Measurements from ENCODE around the gene ZMYM2. TPM values are rescaled to one million over a fixed set of nuclear protein-coding genes. Genes with fewer than 3 reads are reported as not detected.

ZMYM2 gene
- polyA plus RNA-seq, 3 donors = 8.7 to 18.2 (median 11.7) TPM

GRCh38 chr13:20125129-20125782 lies 166.7 kb downstream of the ZMYM2 start:
- H3K27ac ChIP-seq (ENCODE audit: low read depth, low read length) = no peak overlapping the region
- WGBS, 3 donors = 33 to 38% (median 36%) methylated on average over 4 of the region's 4 CpGs

DNA sequence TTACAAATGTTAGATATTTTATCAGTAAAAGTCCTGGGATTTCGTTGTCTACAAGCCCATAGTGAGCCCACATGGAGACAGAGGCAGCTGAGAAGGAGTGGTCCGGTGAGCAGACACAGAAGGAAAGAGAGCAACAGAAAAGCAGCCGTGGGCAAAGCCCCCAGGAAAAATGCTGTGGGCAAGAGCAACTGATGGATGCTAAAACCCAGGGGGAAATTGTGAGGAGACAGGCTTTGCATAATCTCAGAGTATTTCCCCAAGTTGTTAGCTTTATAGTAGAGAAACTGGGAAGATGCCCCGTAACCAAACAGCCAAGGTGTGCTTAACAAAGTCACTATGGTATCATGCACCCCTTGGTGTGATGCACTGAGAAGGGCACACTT lies 167.2 kb downstream of the ZMYM2 start:
- H3K27ac ChIP-seq (ENCODE audit: low read depth, low read length) = no peak overlapping the region
- WGBS, 3 donors = 67 to 78% (median 76%) methylated on average over 4 of the region's 4 CpGs

- H3K27ac ChIP-seq (ENCODE audit: low read depth, low read length) = no peak overlapping the region
- 56 to 66% (median 64%) methylated on average over 16 of the region's 16 CpGs for WGBS, 3 donors
Measured at GRCh38 chr13:20126541-20127261, 168.2 kb downstream of the ZMYM2 start.

DNA sequence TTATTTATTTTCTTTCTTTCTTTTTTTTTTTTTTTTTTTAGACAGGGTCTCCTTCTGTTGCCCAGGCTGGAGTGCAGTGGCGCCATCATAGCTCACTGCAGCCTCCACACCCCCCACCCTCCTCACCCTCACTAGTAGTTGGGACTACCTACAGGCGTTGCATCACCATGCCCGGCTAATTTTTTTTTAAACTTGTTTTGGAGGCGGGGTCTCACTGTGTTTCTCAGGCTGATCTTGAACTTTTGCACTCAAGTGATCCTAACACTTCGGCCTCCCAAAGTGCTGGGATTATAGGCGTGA lies 168.7 kb downstream of the ZMYM2 start:
- WGBS, 3 donors = 15 to 25% (median 20%) methylated on average over 6 of the region's 6 CpGs
- no peak overlapping the region for H3K27ac ChIP-seq (ENCODE audit: low read depth, low read length)

- WGBS, 3 donors = 0 to 1% (median 1%) methylated on average over 59 to 82 of the region's 82 CpGs
Measured at GRCh38 chr13:20127562-20128458, 169.3 kb downstream of the ZMYM2 start.

GRCh38 chr13:20128459-20128931 lies 170.0 kb downstream of the ZMYM2 start:
- no peak overlapping the region for H3K27ac ChIP-seq (ENCODE audit: low read depth, low read length)
- 2 to 3% (median 2%) methylated on average over 28 of the region's 28 CpGs for WGBS, 3 donors

More at GRCh38 chr13:20127562-20128458, 169.3 kb downstream of the ZMYM2 start:
- no peak overlapping the region for H3K27ac ChIP-seq (ENCODE audit: low read depth, low read length)

GRCh38 chr13:20129076-20129475 lies 170.5 kb downstream of the ZMYM2 start:
- H3K27ac ChIP-seq (ENCODE audit: low read depth, low read length) = no peak overlapping the region
- 66 to 75% (median 73%) methylated on average over 18 of the region's 18 CpGs for WGBS, 3 donors

DNA sequence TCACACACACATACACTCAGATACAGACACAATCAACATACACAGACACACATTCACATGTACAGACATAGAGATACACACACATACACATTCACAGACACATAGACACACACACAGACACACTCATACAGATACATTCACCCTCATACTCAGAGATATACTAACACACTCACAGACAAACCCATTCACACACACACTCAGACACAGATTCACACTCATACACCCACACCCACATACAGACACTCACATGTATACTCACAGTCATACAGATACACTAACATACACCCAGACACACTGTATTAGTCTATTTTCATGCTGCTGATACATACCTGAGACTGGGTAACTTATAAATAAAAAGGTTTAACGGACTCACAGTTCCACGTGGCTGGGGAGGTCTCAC lies 171.5 kb downstream of the ZMYM2 start:
- 73 to 76% (median 74%) methylated on average over 2 of the region's 2 CpGs for WGBS, 3 donors
- no peak overlapping the region for H3K27ac ChIP-seq (ENCODE audit: low read depth, low read length)

DNA sequence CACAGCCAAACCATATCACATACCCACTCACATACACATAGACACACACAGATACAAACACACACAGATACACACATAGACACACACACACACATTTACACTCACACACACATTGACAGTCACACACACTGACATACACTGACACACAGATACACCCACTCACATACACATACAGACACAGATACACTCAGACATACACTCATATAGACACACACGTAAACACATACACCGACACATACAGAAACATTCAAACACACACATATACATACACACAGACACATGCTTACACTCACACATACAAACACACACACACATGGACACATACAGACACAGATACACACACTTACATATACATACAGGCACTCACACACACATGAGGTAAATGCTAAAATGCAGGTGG lies 172.1 kb downstream of the ZMYM2 start:
- 70 to 97% (median 94%) methylated on average over 2 of the region's 2 CpGs for WGBS, 3 donors
- H3K27ac ChIP-seq (ENCODE audit: low read depth, low read length) = no peak overlapping the region

GRCh38 chr13:20131057-20131832 lies 172.7 kb downstream of the ZMYM2 start:
- no peak overlapping the region for H3K27ac ChIP-seq (ENCODE audit: low read depth, low read length)
- 64 to 71% (median 65%) methylated on average over 11 of the region's 11 CpGs for WGBS, 3 donors

- WGBS, 3 donors = 82 to 87% (median 85%) methylated on average over 10 of the region's 10 CpGs
- no peak overlapping the region for H3K27ac ChIP-seq (ENCODE audit: low read depth, low read length)
Measured at GRCh38 chr13:20132052-20132634, 173.6 kb downstream of the ZMYM2 start.

DNA sequence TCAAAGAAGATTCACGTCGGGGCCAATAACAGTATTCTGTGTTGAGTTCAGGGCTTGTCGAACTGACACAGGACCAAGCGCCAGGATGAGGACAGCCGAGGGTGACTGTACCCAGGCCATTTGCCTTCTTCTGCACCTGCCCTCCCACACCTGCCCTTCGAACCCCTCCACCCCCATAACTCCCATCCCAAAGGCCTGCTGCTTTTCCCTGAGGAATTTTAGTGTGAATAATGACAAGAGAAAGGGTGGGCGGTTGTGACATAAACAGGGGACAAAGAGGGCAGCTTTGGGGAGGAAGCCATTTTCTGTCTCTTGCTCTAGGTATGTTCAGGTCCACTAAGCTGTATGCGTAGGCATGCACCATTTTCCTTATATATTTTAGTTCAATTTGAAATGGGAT lies 176.2 kb downstream of the ZMYM2 start:
- WGBS, 3 donors = 72 to 86% (median 86%) methylated on average over 8 of the region's 8 CpGs
- no peak overlapping the region for H3K27ac ChIP-seq (ENCODE audit: low read depth, low read length)

- 24 to 30% (median 28%) methylated on average over 52 to 56 of the region's 56 CpGs for WGBS, 3 donors
- no peak overlapping the region for H3K27ac ChIP-seq (ENCODE audit: low read depth, low read length)
Measured at GRCh38 chr13:20136781-20137703, 178.5 kb downstream of the ZMYM2 start.

GRCh38 chr13:20137875-20138274 lies 179.3 kb downstream of the ZMYM2 start:
- 55 to 76% (median 58%) methylated on average over 2 of the region's 2 CpGs for WGBS, 3 donors
- H3K27ac ChIP-seq (ENCODE audit: low read depth, low read length) = no peak overlapping the region

DNA sequence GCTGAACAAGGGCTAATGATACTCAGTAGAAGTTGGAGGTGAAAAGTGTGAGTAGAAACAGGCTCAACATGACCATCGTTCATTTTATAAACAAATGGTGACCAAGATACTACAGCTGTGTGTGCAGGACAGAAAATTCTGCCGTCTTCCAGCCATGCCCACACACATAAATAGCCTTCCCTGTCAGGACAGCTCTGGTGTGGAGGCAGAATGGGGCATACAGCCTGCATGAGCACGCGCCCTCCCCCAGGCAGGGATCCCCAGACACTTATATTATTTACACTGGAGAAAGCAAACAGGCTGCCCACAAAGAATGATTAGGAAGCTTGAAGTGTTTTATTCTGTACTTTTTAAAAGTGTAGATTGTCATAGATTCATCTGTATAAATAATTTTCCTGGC lies 182.0 kb downstream of the ZMYM2 start:
- 69 to 78% (median 71%) methylated on average over 4 of the region's 4 CpGs for WGBS, 3 donors
- H3K27ac ChIP-seq (ENCODE audit: low read depth, low read length) = no peak overlapping the region
